HG03039 (cell line): ENCODE results near the gene RPIA.
A peak's percentile ranks its signal among the peaks of the same experiment; 100 is the strongest.
"Not testable (repeated sequence)": the region's sequence is repeated elsewhere in the genome, so short reads cannot be mapped to it uniquely, and the experiment has no call there.

Experiments used
- ATAC-seq: cut with Tn5 transposase; IDR thresholded peaks from one replicate; pipeline ENCODE4 v1.9.1; 2021; ENCODE audit warnings: mild to moderate bottlenecking, moderate library complexity; ENCODE audit not compliant: unreplicated experiment

Gene RPIA

GRCh38 chr2:88733155-88733902 is 41.9 kb downstream of the RPIA start:
- ATAC-seq = no peak

- ATAC-seq = no peak
These were observed 43.7 kb downstream of the RPIA start for GRCh38 chr2:88735133-88735532.

- ATAC-seq = no peak
These were observed 44.4 kb downstream of the RPIA start for GRCh38 chr2:88735853-88736252.

- no peak for ATAC-seq
These were observed 45.0 kb downstream of the RPIA start for GRCh38 chr2:88736437-88736836.

- ATAC-seq = no peak
These were observed 45.9 kb downstream of the RPIA start for GRCh38 chr2:88737385-88737784.

- ATAC-seq = no peak
These were observed 46.8 kb downstream of the RPIA start for GRCh38 chr2:88738271-88738670.

- ATAC-seq = peak; percentile 88
These were observed 48.6 kb downstream of the RPIA start for GRCh38 chr2:88739985-88740600.

GRCh38 chr2:88746929-88747490 is 55.5 kb downstream of the RPIA start:
- no peak for ATAC-seq

- ATAC-seq = no peak
These were observed 56.5 kb downstream of the RPIA start for GRCh38 chr2:88747990-88748389.

- no peak for ATAC-seq
These were observed 60.3 kb downstream of the RPIA start for GRCh38 chr2:88751768-88752167.

GRCh38 chr2:88753833-88754584 is 62.5 kb downstream of the RPIA start:
- ATAC-seq = peak; percentile 80

- peak; percentile 40 for ATAC-seq
These were observed 63.3 kb downstream of the RPIA start for GRCh38 chr2:88754585-88755320.

- no peak for ATAC-seq
These were observed 64.4 kb downstream of the RPIA start for GRCh38 chr2:88755836-88756235.

GRCh38 chr2:88757025-88757424 is 65.6 kb downstream of the RPIA start:
- ATAC-seq = no peak

GRCh38 chr2:88758702-88759101 is 67.2 kb downstream of the RPIA start:
- ATAC-seq = not testable (repeated sequence)

- ATAC-seq = no peak
These were observed 69.5 kb downstream of the RPIA start for GRCh38 chr2:88760819-88761598.

GRCh38 chr2:88764141-88764849 is 72.8 kb downstream of the RPIA start:
- ATAC-seq = no peak

GRCh38 chr2:88764850-88765153 is 73.3 kb downstream of the RPIA start:
- ATAC-seq = no peak

- peak; percentile 58 for ATAC-seq
These were observed 73.8 kb downstream of the RPIA start for GRCh38 chr2:88765154-88765888.
